Esophagus muscularis mucosa (tissue), 3 donors: ENCODE measurements around the gene MCM9.

Source experiments
- POLR2A ChIP-seq: fragments of 450-650 bp; IDR thresholded peaks from one replicate; pipeline ENCODE4 v1.6.1; 2017; ENCODE audit warnings: antibody characterized with exemption, moderate library complexity, mild to moderate bottlenecking, low read depth
- TF ChIP-seq, protein P1 (sequence below), 3 experiments: fragments of 200-600 bp in 2 of 3; fragments of 450-650 bp in 1 of 3; sonication (generic) in 2 of 3; IDR thresholded peaks; one replicate each; pipeline ENCODE4 v1.5.1; 2017 to 2019; ENCODE audit warnings: antibody characterized with exemption in 3 of 3, mild to moderate bottlenecking in 2 of 3, moderate library complexity in 1 of 3

DNA sequence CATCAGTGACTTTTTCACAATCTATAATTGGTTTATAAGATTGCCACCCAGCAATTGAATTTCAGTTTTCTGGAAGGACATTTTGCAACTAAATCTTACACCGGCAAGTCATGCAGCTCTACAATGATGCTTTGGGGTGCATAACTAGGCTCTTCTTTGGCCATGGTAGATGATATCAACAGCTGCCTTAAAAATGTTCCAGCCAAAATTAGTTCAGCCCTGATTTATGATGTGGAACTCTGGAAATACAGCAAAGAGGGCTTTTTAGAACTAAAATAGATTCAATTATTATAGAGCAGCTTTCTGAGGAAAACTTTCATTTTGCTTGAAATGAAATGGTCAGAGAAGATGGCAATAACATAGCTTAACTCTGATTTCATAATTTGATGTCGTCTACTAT is 18.4 kb upstream of the MCM9 start:
- TF ChIP-seq, protein P1, sequence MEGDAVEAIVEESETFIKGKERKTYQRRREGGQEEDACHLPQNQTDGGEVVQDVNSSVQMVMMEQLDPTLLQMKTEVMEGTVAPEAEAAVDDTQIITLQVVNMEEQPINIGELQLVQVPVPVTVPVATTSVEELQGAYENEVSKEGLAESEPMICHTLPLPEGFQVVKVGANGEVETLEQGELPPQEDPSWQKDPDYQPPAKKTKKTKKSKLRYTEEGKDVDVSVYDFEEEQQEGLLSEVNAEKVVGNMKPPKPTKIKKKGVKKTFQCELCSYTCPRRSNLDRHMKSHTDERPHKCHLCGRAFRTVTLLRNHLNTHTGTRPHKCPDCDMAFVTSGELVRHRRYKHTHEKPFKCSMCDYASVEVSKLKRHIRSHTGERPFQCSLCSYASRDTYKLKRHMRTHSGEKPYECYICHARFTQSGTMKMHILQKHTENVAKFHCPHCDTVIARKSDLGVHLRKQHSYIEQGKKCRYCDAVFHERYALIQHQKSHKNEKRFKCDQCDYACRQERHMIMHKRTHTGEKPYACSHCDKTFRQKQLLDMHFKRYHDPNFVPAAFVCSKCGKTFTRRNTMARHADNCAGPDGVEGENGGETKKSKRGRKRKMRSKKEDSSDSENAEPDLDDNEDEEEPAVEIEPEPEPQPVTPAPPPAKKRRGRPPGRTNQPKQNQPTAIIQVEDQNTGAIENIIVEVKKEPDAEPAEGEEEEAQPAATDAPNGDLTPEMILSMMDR (IDR thresholded peaks at IDR 0.05) = no peak
- no peak for TF ChIP-seq POLR2A
